ENCODE data around the gene LLGL2. TPM values are rescaled to one million over a fixed set of nuclear protein-coding genes. Genes with fewer than 3 reads are reported as not detected.

The LLGL2 gene
- total RNA-seq, 3 donors from 2014 or later, result 4.6 to 60.2 (median 52.4) TPM

GRCh38 chr17:75571197-75571884 is 45.8 kb downstream of the LLGL2 start:
- TF ChIP-seq POLR2AphosphoS5 (IDR thresholded peaks at IDR 0.05), result no peak
- H3K4me1 ChIP-seq, result no peaks in the 10 kb centered on the region
- no peaks in the 10 kb centered on the region for H3K36me3 ChIP-seq
- intact Hi-C loops (cut with DNase I; ENCODE audit: low total_unique reads), result no loop called here
- no peak for DNase-seq (ENCODE audit: low spot score in 2 of 2)
- H3K4me3 ChIP-seq, result no peak overlapping the region
- H3K27me3 ChIP-seq, result no peaks in the 10 kb centered on the region
- no peak overlapping the region for H3K27ac ChIP-seq
- no peaks in the 10 kb centered on the region for H3K9me3 ChIP-seq

DNA sequence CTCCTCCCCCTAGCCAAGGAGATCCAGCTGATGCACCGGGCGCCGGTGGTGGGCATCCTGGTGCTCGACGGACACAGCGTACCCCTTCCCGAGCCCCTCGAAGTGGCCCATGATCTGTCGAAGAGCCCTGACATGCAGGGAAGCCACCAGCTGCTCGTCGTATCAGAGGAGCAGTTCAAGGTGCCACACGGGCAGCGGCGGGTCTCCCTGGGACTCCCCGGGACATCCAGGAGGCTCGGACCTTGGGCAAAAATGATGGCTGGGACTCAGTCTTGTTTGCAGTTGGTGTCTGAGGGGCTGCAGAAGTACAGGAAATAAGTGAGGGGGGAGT is 46.4 kb downstream of the LLGL2 start:
- TF ChIP-seq POLR2A (IDR thresholded peaks at IDR 0.05) (no peak), POLR2AphosphoS5 (IDR thresholded peaks at IDR 0.05) (no peak), CTCF (IDR thresholded peaks at IDR 0.05) (no peak)
- DNase-seq (ENCODE audit: low spot score in 2 of 2), result no peak
- H3K27ac ChIP-seq, result no peak overlapping the region
- no peaks in the 10 kb centered on the region for H3K27me3 ChIP-seq
- H3K9me3 ChIP-seq, result no peaks in the 10 kb centered on the region
- intact Hi-C loops (cut with DNase I; ENCODE audit: low total_unique reads), result no loop called here
- H3K36me3 ChIP-seq, result no peaks in the 10 kb centered on the region
- no peaks in the 10 kb centered on the region for H3K4me1 ChIP-seq
- H3K4me3 ChIP-seq, result no peak overlapping the region

GRCh38 chr17:75572713-75573539 is 47.4 kb downstream of the LLGL2 start:
- Histone ChIP-seq H3K36me3 (no peaks in the 10 kb centered on the region), H3K27ac (no peak overlapping the region), H3K9me3 (no peaks in the 10 kb centered on the region), H3K27me3 (no peaks in the 10 kb centered on the region), H3K4me1 (no peaks in the 10 kb centered on the region), H3K4me3 (no peak overlapping the region)
- intact Hi-C loops (cut with DNase I; ENCODE audit: low total_unique reads), result no loop called here
- TF ChIP-seq CTCF (IDR thresholded peaks at IDR 0.05), result no peak
- no peak for TF ChIP-seq POLR2A (IDR thresholded peaks at IDR 0.05)
- DNase-seq (ENCODE audit: low spot score in 2 of 2), result no peak

GRCh38 chr17:75573540-75573957 is 48.1 kb downstream of the LLGL2 start:
- no peak for DNase-seq (ENCODE audit: low spot score in 2 of 2)
- no peak overlapping the region for H3K4me3 ChIP-seq
- no peaks in the 10 kb centered on the region for H3K36me3 ChIP-seq
- intact Hi-C loops (cut with DNase I; ENCODE audit: low total_unique reads), result no loop called here
- H3K27ac ChIP-seq, result no peak overlapping the region
- H3K9me3 ChIP-seq, result no peaks in the 10 kb centered on the region
- H3K4me1 ChIP-seq, result no peaks in the 10 kb centered on the region
- H3K27me3 ChIP-seq, result no peaks in the 10 kb centered on the region
- no peak for TF ChIP-seq POLR2A (IDR thresholded peaks at IDR 0.05)
- TF ChIP-seq CTCF (IDR thresholded peaks at IDR 0.05), result no peak
- TF ChIP-seq POLR2AphosphoS5 (IDR thresholded peaks at IDR 0.05), result no peak

DNA sequence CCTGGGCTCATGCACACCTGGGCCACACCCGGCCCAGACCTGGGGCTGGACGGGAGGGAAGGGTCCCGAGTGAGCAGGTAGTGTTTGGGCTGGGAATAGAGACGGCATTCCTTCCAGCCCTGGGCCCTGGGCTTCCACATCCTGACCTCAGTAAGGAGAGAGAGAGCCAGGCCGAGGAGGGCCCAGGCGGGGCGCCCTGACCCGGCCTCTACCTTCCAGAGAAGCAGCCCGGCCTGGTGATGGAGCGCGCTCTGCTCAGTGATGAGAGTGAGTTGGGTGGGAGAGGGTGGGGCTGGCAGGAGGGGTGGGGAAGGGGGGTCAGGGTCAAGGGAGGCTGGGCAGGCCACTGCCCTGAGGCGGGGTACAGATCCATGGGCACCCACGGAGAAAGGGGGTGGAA is 48.5 kb downstream of the LLGL2 start:
- intact Hi-C loops (cut with DNase I; ENCODE audit: low total_unique reads), result no loop called here
- TF ChIP-seq POLR2A (IDR thresholded peaks at IDR 0.05) (no peak), CTCF (IDR thresholded peaks at IDR 0.05) (no peak), POLR2AphosphoS5 (IDR thresholded peaks at IDR 0.05) (no peak)
- Histone ChIP-seq H3K4me1 (no peaks in the 10 kb centered on the region), H3K9me3 (no peaks in the 10 kb centered on the region), H3K4me3 (no peak overlapping the region), H3K36me3 (no peaks in the 10 kb centered on the region), H3K27ac (no peak overlapping the region), H3K27me3 (no peaks in the 10 kb centered on the region)
- DNase-seq (ENCODE audit: low spot score in 2 of 2), result no peak
